Raji (cell line): ENCODE results near the gene LASP1NB.

ENCODE experiments used
- POLR2A ChIP-seq: IDR thresholded peaks from 2 replicates; pipeline ENCODE4 v1.6.1; 2011; ENCODE audit warnings: low read depth, low read length, control low read depth; ENCODE audit not compliant: insufficient read depth

LASP1NB gene

GRCh38 chr17:38906460-38907228 lies 18.8 kb upstream of the LASP1NB start:
- peak; percentile 9; the same call in 1 of the 2 replicates for TF ChIP-seq POLR2A

- no peak for TF ChIP-seq POLR2A
These were observed 17.3 kb upstream of the LASP1NB start for GRCh38 chr17:38907930-38908675.

GRCh38 chr17:38908676-38909181 lies 16.7 kb upstream of the LASP1NB start:
- 0 out of 2 replicates have a peak, but pooled peaks have one; percentile 30 for TF ChIP-seq POLR2A

GRCh38 chr17:38910325-38910724 lies 15.1 kb upstream of the LASP1NB start:
- no peak for TF ChIP-seq POLR2A

GRCh38 chr17:38911081-38911730 lies 14.2 kb upstream of the LASP1NB start:
- no peak for TF ChIP-seq POLR2A

GRCh38 chr17:38912221-38912813 lies 13.1 kb upstream of the LASP1NB start:
- TF ChIP-seq POLR2A: no peak

GRCh38 chr17:38914741-38915638 lies 10.4 kb upstream of the LASP1NB start:
- no peak for TF ChIP-seq POLR2A

- no peak for TF ChIP-seq POLR2A
These were observed 9.8 kb upstream of the LASP1NB start for GRCh38 chr17:38915639-38915995.

- no peak for TF ChIP-seq POLR2A
These were observed 8.6 kb upstream of the LASP1NB start for GRCh38 chr17:38916771-38917170.

GRCh38 chr17:38917259-38917658 lies 8.2 kb upstream of the LASP1NB start:
- no peak for TF ChIP-seq POLR2A

- no peak for TF ChIP-seq POLR2A
These were observed 7.1 kb upstream of the LASP1NB start for GRCh38 chr17:38918129-38918913.

- TF ChIP-seq POLR2A: no peak
These were observed 6.5 kb upstream of the LASP1NB start for GRCh38 chr17:38918916-38919315.

- no peak for TF ChIP-seq POLR2A
These were observed 5.9 kb upstream of the LASP1NB start for GRCh38 chr17:38919316-38920078.
